GM18873 (cell line): Measurements from ENCODE around the gene TRIM32.

Source experiments
- ATAC-seq: cut with Tn5 transposase; IDR thresholded peaks from one replicate; pipeline ENCODE4 v1.9.1; 2021; ENCODE audit warnings: mild to moderate bottlenecking, moderate library complexity, moderate number of reproducible peaks; ENCODE audit not compliant: unreplicated experiment, low FRiP score

TRIM32 gene

GRCh38 chr9:116749772-116750171 is 62.7 kb downstream of the TRIM32 start:
- no peak for ATAC-seq

GRCh38 chr9:116750510-116750909 is 63.4 kb downstream of the TRIM32 start:
- ATAC-seq: no peak
